Panc1 (cell line): ENCODE measurements around the gene CATSPER4. TPM values are rescaled to one million over a fixed set of nuclear protein-coding genes. Genes with fewer than 3 reads are reported as not detected.

Experiments used
- ATAC-seq: fragments of 200-7000 bp; cut with Tn5 transposase; 2 replicates; pipeline ENCODE4 v1.9.1; 2020; ENCODE audit warnings: mild to moderate bottlenecking, moderate library complexity
- BruUV-seq: library from RNA; stranded (reverse); fragments of 400-500 nt; replicated peaks from 2 replicates; lab custom pipeline; 2021; lab: Mats Ljungman, UMichigan
- CTCF ChIA-PET: fragments of 300-600 bp; sonication (Branson Sonifier 250); formaldehyde crosslinking; loops from one replicate; lab custom pipeline; 2022; ENCODE audit warnings: antibody characterized with exemption; lab: Charles Lee
- POLR2A ChIA-PET: fragments of 300-600 bp; sonication (Branson Sonifier 250); formaldehyde crosslinking; loops from one replicate; lab custom pipeline; 2022; ENCODE audit warnings: antibody characterized with exemption; lab: Charles Lee
- DNase-seq: peaks from one replicate; pipeline ENCODE4 v3.0.0-alpha.2; 2010; ENCODE audit warnings: low read depth, low spot score
- H3K27ac ChIP-seq: 2 replicates; pipeline ENCODE4 v1.5.1; 2011; ENCODE audit warnings: mild to moderate bottlenecking, low read length, inconsistent platforms
- H3K27me3 ChIP-seq: fragments of 200-500 bp; sonication (Bioruptor generic); 2 replicates; pipeline ENCODE4 v1.6.0; 2014; ENCODE audit warnings: low read length, inconsistent platforms; ENCODE audit not compliant: control insufficient read depth, insufficient read depth
- H3K36me3 ChIP-seq: fragments of 200-500 bp; sonication (Bioruptor generic); 2 replicates; pipeline ENCODE4 v1.5.1; 2014; ENCODE audit warnings: inconsistent platforms, mild to moderate bottlenecking, low read length, moderate library complexity; ENCODE audit not compliant: control insufficient read depth, insufficient read depth
- H3K4me1 ChIP-seq: 2 replicates; pipeline ENCODE4 v1.5.1; 2011; ENCODE audit warnings: inconsistent platforms, mild to moderate bottlenecking, low read length, moderate library complexity; ENCODE audit not compliant: control insufficient read depth, insufficient read depth
- H3K4me3 ChIP-seq, 2 experiments: 2 replicates each; pipeline ENCODE4 v1.5.1; 2011 to 2012; ENCODE audit warnings: low read depth in 2 of 2, low read length in 2 of 2, mild to moderate bottlenecking in 2 of 2, inconsistent platforms in 1 of 2, moderate library complexity in 1 of 2
- H3K9me3 ChIP-seq: fragments of 200-500 bp; sonication (Bioruptor generic); 2 replicates; pipeline ENCODE4 v1.5.1; 2014; ENCODE audit warnings: low read depth, mild to moderate bottlenecking, inconsistent platforms, low read length, moderate library complexity; ENCODE audit not compliant: control insufficient read depth, insufficient read depth
- POLR2AphosphoS5 ChIP-seq: IDR thresholded peaks from 2 replicates; pipeline ENCODE4 v1.6.1; 2012; ENCODE audit warnings: mild to moderate bottlenecking, low read depth, low read length, moderate library complexity
- REST ChIP-seq, 2 experiments: IDR thresholded peaks; 2 replicates each; pipeline ENCODE4 v1.6.1; 2011 to 2012; ENCODE audit warnings: low read depth in 2 of 2, control low read depth in 1 of 2, low read length in 1 of 2, mild to moderate bottlenecking in 1 of 2, moderate library complexity in 1 of 2; ENCODE audit not compliant: insufficient read depth in 1 of 2
- SIN3A ChIP-seq: IDR thresholded peaks from 2 replicates; pipeline ENCODE4 v1.6.1; 2012; ENCODE audit warnings: low read depth, mild to moderate bottlenecking, low read length, moderate library complexity, borderline replicate concordance; ENCODE audit not compliant: insufficient read depth
- TCF7L2 ChIP-seq: IDR thresholded peaks from 2 replicates; pipeline ENCODE4 v1.6.1; 2011; ENCODE audit warnings: mild to moderate bottlenecking, low read depth, low read length, inconsistent platforms
- in situ Hi-C: cut with HindIII; loops from 2 replicates; pipeline ENCODE4 v1.10.0; 2016; ENCODE audit warnings: low sequenced_read_pairs, low pct_unique_long_range_greater_than_20kb
- intact Hi-C: fragments of 100-400 bp; cut with micrococcal nuclease; formaldehyde crosslinking; loops from one replicate; pipeline ENCODE4 v1.10.0; 2022; ENCODE audit not compliant: unreplicated experiment
- total RNA-seq: library from RNA; stranded (reverse); gene quantifications from one replicate; pipeline ENCODE4 v1.2.1, GENCODE V29; 2021; ENCODE audit not compliant: unreplicated experiment
- TF ChIP-seq, protein P1 (sequence below): fragments of 450-650 bp; IDR thresholded peaks from 2 replicates; pipeline ENCODE4 v1.5.1; 2017; ENCODE audit warnings: mild to moderate bottlenecking

Gene CATSPER4
- total RNA-seq, 1 experiment from 2014 or later = not detected

DNA sequence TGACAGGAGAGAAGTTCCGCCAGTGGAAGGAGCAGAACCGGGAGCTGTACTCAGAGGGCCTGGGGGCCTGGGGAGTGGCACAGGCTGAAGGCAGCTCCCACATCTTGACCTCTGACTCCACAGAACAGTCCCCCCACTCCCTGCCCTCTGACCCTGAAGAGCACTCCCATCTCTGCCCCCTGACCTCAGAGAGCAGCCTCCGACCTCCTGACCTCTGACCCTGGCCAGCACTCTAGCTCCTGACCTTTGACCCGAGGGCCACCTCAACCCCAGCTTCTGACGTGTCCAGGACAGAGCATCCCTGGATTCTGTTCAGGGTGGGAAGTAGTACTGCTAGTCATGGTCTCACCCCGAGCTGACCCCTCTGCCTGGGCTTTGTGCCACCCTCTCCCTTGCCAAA is 1.1 kb upstream of the CATSPER4 start:
- intact Hi-C loops = no loop called here
- ChIA-PET POLR2A (no interaction called here), CTCF (interaction anchor here (0.6 to 2.5 kb wide), 2 partner anchors 45 to 68 kb away, joined by 3 to 10 read pairs; partner anchors contain the start of gene CEP85)
- ATAC-seq (no peak), DNase-seq (no peak)
- H3K36me3 ChIP-seq = no peaks in the 10 kb centered on the region
- H3K9me3 ChIP-seq = no peaks in the 10 kb centered on the region
- H3K4me1 ChIP-seq = no peaks in the 10 kb centered on the region
- in situ Hi-C loops = no loop called here
- H3K4me3 ChIP-seq = no peak overlapping the region
- H3K27me3 ChIP-seq = no peaks in the 10 kb centered on the region
- TF ChIP-seq REST (IDR thresholded peaks at IDR 0.05; ENCODE audit: insufficient read depth in 1 of 2, low read depth in 2 of 2, low read length in 1 of 2) (no peak), SIN3A (no peak), TCF7L2 (no peak), POLR2AphosphoS5 (no peak)
- TF ChIP-seq, protein P1, sequence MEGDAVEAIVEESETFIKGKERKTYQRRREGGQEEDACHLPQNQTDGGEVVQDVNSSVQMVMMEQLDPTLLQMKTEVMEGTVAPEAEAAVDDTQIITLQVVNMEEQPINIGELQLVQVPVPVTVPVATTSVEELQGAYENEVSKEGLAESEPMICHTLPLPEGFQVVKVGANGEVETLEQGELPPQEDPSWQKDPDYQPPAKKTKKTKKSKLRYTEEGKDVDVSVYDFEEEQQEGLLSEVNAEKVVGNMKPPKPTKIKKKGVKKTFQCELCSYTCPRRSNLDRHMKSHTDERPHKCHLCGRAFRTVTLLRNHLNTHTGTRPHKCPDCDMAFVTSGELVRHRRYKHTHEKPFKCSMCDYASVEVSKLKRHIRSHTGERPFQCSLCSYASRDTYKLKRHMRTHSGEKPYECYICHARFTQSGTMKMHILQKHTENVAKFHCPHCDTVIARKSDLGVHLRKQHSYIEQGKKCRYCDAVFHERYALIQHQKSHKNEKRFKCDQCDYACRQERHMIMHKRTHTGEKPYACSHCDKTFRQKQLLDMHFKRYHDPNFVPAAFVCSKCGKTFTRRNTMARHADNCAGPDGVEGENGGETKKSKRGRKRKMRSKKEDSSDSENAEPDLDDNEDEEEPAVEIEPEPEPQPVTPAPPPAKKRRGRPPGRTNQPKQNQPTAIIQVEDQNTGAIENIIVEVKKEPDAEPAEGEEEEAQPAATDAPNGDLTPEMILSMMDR = no peak
- H3K27ac ChIP-seq = no peak overlapping the region
- no TSS peak for BruUV-seq

GRCh38 chr1:26189751-26190275 is 589 bp upstream of the CATSPER4 start:
- BruUV-seq = no TSS peak
- ATAC-seq = no peak
- ChIA-PET CTCF (interaction anchor here (2.5 kb wide), 1 partner anchor 44 kb away, joined by 10 read pairs; the partner anchor contains the start of gene CEP85), POLR2A (no interaction called here)
- H3K4me1 ChIP-seq = no peaks in the 10 kb centered on the region
- no peak for DNase-seq
- no peaks in the 10 kb centered on the region for H3K36me3 ChIP-seq
- no peak overlapping the region for H3K4me3 ChIP-seq
- H3K27ac ChIP-seq = no peak overlapping the region
- intact Hi-C loops (no loop called here), in situ Hi-C loops (no loop called here)
- H3K9me3 ChIP-seq = no peaks in the 10 kb centered on the region
- no peaks in the 10 kb centered on the region for H3K27me3 ChIP-seq
- no peak for TF ChIP-seq SIN3A
- TF ChIP-seq, protein P1 = no peak
- no peak for TF ChIP-seq POLR2AphosphoS5
- no peak for TF ChIP-seq REST (IDR thresholded peaks at IDR 0.05; ENCODE audit: insufficient read depth in 1 of 2, low read depth in 2 of 2, low read length in 1 of 2)
- no peak for TF ChIP-seq TCF7L2
